Neutrophil (primary cell): Measurements from ENCODE around the gene YY1.
"Not testable (repeated sequence)": the region's sequence is repeated elsewhere in the genome, so short reads cannot be mapped to it uniquely, and the experiment has no call there.

Source experiments
- H3K27ac ChIP-seq: fragments of 200-600 bp; sonication (generic); 2 replicates; pipeline ENCODE4 v1.5.1; 2016; ENCODE audit warnings: mild to moderate bottlenecking, moderate library complexity
- H3K27me3 ChIP-seq: fragments of 200-600 bp; sonication (generic); 2 replicates; pipeline ENCODE4 v1.6.0; 2016; ENCODE audit warnings: mild to moderate bottlenecking
- H3K36me3 ChIP-seq: fragments of 200-600 bp; sonication (generic); 2 replicates; pipeline ENCODE4 v1.5.1; 2017
- H3K4me1 ChIP-seq, 2 experiments: fragments of 200-600 bp in 1 of 2; sonication (generic) in 1 of 2; 1 replicate in 1 of 2; 2 replicates in 1 of 2; pipeline versions ENCODE4 v1.5.1 to v1.6.1; 2013 to 2016; ENCODE audit warnings: low read depth in 1 of 2, low read length in 1 of 2, mild to moderate bottlenecking in 1 of 2, moderate library complexity in 1 of 2; ENCODE audit not compliant: control insufficient read depth in 1 of 2, insufficient read depth in 1 of 2
- H3K4me3 ChIP-seq, 2 experiments: fragments of 200-600 bp in 1 of 2; sonication (generic) in 1 of 2; 1 replicate in 1 of 2; 2 replicates in 1 of 2; pipeline ENCODE4 v1.5.1; 2013 to 2016; ENCODE audit warnings: low read depth in 1 of 2, low read length in 1 of 2, mild to moderate bottlenecking in 1 of 2, moderate library complexity in 1 of 2
- H3K9me3 ChIP-seq: fragments of 200-600 bp; sonication (generic); 2 replicates; pipeline ENCODE4 v1.5.1; 2016
- TF ChIP-seq, protein P1 (sequence below): fragments of 200-600 bp; sonication (generic); IDR thresholded peaks from 2 replicates; pipeline ENCODE4 v1.5.1; 2016; ENCODE audit warnings: antibody characterized with exemption

YY1 gene

DNA sequence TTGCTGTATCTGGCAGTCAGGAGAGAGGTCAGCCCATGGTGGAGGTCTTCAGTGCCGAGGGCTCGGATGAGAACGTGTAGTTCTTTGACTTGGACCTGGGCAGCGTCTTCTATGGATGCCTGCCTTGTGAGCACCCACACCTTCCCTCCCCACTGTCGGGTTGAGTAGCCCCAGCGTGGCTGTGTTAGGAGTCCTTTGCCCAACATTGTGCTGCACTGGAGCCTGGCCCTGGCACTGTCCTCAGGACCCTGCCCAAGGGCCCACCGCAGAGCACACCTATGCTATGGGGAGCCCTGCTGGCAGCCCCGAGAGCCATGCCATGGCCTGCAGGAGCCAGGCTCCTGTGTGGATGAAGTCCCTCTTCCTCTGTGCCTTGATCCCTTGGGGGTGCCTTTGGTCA lies 40.6 kb downstream of the YY1 start:
- peaks cover 14 to 19% of the 10 kb centered on the region in 2 experiments for H3K4me1 ChIP-seq
- H3K27me3 ChIP-seq, result no peaks in the 10 kb centered on the region
- TF ChIP-seq, protein P1, sequence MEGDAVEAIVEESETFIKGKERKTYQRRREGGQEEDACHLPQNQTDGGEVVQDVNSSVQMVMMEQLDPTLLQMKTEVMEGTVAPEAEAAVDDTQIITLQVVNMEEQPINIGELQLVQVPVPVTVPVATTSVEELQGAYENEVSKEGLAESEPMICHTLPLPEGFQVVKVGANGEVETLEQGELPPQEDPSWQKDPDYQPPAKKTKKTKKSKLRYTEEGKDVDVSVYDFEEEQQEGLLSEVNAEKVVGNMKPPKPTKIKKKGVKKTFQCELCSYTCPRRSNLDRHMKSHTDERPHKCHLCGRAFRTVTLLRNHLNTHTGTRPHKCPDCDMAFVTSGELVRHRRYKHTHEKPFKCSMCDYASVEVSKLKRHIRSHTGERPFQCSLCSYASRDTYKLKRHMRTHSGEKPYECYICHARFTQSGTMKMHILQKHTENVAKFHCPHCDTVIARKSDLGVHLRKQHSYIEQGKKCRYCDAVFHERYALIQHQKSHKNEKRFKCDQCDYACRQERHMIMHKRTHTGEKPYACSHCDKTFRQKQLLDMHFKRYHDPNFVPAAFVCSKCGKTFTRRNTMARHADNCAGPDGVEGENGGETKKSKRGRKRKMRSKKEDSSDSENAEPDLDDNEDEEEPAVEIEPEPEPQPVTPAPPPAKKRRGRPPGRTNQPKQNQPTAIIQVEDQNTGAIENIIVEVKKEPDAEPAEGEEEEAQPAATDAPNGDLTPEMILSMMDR, result no peak
- H3K9me3 ChIP-seq, result no peaks in the 10 kb centered on the region
- no peak overlapping the region for H3K27ac ChIP-seq
- no peak overlapping the region for H3K4me3 ChIP-seq
- peaks cover 19% of the 10 kb centered on the region for H3K36me3 ChIP-seq

DNA sequence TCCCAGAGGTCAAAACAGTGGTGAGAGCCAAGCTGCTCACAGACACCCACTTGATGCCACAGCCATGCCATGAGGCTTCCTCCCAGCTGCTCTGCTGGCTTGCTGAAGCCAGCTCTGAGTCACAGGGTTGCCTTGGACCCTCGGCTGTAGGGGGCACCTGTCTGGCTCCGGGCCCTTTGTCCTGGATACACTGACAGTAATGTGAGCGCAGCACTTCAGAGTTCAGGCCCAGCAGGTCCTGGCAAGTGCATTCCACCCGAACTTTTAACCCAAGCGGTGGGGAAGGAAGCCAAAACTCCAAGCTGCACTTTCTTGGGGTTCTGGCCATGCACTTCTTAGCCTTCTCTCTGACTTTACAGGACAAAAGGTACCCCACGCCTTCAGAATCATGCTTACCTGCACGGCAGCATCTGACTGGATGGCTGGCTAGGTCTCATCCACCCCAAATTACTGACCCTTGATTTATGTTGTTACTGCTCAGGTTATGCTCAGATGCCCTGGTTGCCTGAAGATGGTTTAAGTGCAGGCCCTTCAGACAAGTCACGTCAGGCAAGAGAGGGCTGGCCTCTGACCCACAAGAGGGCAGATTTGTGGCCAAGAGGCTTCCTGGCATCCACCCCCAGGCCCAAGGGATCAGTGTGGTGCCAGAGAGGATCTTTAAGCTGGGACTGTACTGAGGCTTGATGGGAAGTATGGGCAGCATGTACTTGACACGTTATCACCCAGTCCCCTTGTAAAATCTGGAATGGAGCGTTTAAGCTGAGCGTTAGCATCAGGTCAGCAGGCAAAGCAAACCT lies 42.5 kb downstream of the YY1 start:
- Histone ChIP-seq H3K4me3 (no peak overlapping the region), H3K27me3 (no peaks in the 10 kb centered on the region), H3K36me3 (peaks cover 15% of the 10 kb centered on the region), H3K9me3 (no peaks in the 10 kb centered on the region), H3K4me1 (peaks cover 24% of the 10 kb centered on the region in 2 experiments), H3K27ac (no peak overlapping the region)
- TF ChIP-seq, protein P1, result no peak

DNA sequence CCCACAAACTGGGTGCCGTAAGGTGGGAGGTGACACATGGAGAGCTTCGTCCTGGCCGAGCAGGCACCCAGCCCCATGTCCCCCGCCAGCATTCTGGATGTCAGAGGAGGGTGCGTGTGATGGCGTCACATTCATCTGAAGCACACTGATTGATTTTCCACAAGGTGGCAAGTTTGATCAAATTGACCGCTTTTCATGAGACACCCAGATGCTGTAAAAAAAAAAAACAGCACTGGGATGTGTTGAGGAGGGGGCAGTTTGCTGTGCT lies 43.1 kb downstream of the YY1 start:
- Histone ChIP-seq H3K36me3 (peaks cover 9% of the 10 kb centered on the region), H3K4me1 (peaks cover 24% of the 10 kb centered on the region in 2 experiments), H3K4me3 (no peak overlapping the region), H3K9me3 (no peaks in the 10 kb centered on the region), H3K27me3 (no peaks in the 10 kb centered on the region), H3K27ac (no peak overlapping the region)
- TF ChIP-seq, protein P1, result no peak

DNA sequence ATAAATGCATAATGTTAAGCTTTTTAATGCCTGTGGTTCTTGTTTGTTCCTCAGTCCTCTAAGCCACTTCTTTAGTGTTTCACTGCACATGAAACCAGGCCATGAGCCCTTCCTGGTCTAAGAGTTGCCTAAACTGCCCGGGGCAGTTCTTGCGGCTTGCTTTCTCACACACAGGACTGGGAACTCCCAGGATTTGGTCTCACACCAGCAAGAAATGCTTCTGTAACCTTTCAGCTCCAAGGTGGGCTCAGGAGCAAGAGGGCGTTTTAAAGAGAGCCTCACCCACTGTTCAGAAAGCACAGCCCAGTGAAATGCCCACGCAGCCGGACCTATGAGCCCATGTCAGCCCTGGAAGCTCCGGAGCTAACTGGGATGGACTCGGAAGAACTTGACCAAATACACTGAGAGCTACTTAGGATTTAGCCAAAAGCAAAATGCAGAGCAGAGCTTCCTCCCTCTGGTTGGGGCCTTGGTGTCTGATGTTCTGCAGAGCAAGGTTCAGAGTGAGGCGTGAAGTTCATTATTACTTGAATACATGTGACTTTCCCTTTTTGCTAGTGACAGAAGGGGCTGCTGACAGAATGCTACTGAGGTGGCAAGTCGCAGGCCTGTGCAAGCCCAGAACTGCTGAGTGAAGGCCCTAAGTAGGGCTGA lies 43.9 kb downstream of the YY1 start:
- TF ChIP-seq, protein P1, result no peak
- Histone ChIP-seq H3K9me3 (no peaks in the 10 kb centered on the region), H3K27ac (no peak overlapping the region), H3K4me3 (no peak overlapping the region), H3K36me3 (peaks cover 6% of the 10 kb centered on the region), H3K4me1 (peaks cover 24% of the 10 kb centered on the region in 2 experiments), H3K27me3 (no peaks in the 10 kb centered on the region)

DNA sequence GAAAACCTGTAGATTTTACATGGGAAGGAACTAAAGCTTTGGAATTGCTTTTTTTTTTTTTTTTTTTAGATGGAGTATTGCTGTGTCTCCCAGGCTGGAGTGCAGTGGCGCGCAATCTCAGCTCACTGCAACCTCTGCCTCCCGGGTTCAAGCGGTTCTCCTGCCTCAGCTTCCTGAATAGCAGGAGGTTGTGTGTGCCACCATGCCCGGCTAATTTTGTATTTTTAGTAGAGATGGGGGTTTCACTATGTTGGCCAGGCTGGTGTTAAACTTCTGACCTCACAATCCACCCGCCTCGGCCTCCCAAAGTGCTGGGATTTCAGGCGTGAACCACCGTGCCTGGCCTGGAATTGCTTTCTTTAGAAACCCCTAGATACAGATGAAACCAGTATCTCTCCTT lies 44.5 kb downstream of the YY1 start:
- not testable (repeated sequence) for H3K27ac ChIP-seq, H3K27me3 ChIP-seq, H3K9me3 ChIP-seq, H3K4me3 ChIP-seq, H3K36me3 ChIP-seq
- H3K4me1 ChIP-seq, result peaks cover 22% of the 10 kb centered on the region in 2 experiments
